Measurements from ENCODE around the gene CYP21A2.

The CYP21A2 gene

GRCh38 chr6:32075781-32076180 lies 37.6 kb downstream of the CYP21A2 start:
- no peak overlapping the region for H3K14ac ChIP-seq (ENCODE audit: low read length)
- DNase-seq (ENCODE audit: low spot score) = no peak
- H2BK120ac ChIP-seq (ENCODE audit: low read depth, low read length) = no peak overlapping the region
- H3K23ac ChIP-seq (ENCODE audit: low read depth, low read length, poor library complexity) = no peak overlapping the region
- no peak overlapping the region for H2AK5ac ChIP-seq (ENCODE audit: low read depth, low read length)
- no peak overlapping the region for H2BK5ac ChIP-seq (ENCODE audit: low read length)
- H2AFZ ChIP-seq (ENCODE audit: low read length) = no peak overlapping the region
- H2BK15ac ChIP-seq (ENCODE audit: low read length) = no peak overlapping the region
- no peak overlapping the region for H3K9ac ChIP-seq (ENCODE audit: low read depth, low read length, poor library complexity)
- WGBS, 2 donors (ENCODE audit: extremely low coverage in 2 of 2, insufficient read length in 2 of 2, insufficient replicate concordance in 1 of 2) = no CpG with 5 or more reads among the region's 3 CpGs
- H3K27me3 ChIP-seq (ENCODE audit: control insufficient read depth in 3 of 3, insufficient read depth in 3 of 3, low read depth in 1 of 3, low read length in 3 of 3) = peaks cover 0 to 15% (median 0%) of the 10 kb centered on the region in 3 experiments
- H3K9me3 ChIP-seq (replicated peaks in 1 of 2; ENCODE audit: control insufficient read depth in 2 of 2, insufficient read depth in 1 of 2, low read depth in 1 of 2, low read length in 2 of 2) = no peaks in the 10 kb centered on the region
- H3K79me1 ChIP-seq (ENCODE audit: low read depth, low read length) = no peaks in the 10 kb centered on the region
- no peak overlapping the region for H3K4me2 ChIP-seq (ENCODE audit: insufficient read depth, low read length, poor library complexity, severe bottlenecking)
- H4K8ac ChIP-seq (ENCODE audit: low read depth, low read length) = no peak overlapping the region
- H2BK12ac ChIP-seq (ENCODE audit: low read length) = no peak overlapping the region
- H3K27ac ChIP-seq (replicated peaks; ENCODE audit: low read length) = no peak overlapping the region
- no peak overlapping the region for H3K18ac ChIP-seq (ENCODE audit: low read length)
- H3K4me3 ChIP-seq (ENCODE audit: low read length in 2 of 2) = no peak overlapping the region
- no peak overlapping the region for H4K91ac ChIP-seq (ENCODE audit: low read depth, low read length, poor library complexity)
- no peak overlapping the region for H3K4ac ChIP-seq (ENCODE audit: low read length)
- no peaks in the 10 kb centered on the region for H3K36me3 ChIP-seq (replicated peaks in 1 of 2; ENCODE audit: control insufficient read depth in 2 of 2, insufficient read depth in 2 of 2, low read length in 2 of 2)
- H3K4me1 ChIP-seq (ENCODE audit: control insufficient read depth in 2 of 2, insufficient read depth in 1 of 2, low read depth in 1 of 2, low read length in 2 of 2) = peaks cover 0 to 17% of the 10 kb centered on the region in 2 donors

- Histone ChIP-seq H2AFZ (ENCODE audit: low read length) (no peak overlapping the region), H3K36me3 (replicated peaks in 1 of 2; ENCODE audit: control insufficient read depth in 2 of 2, insufficient read depth in 2 of 2, low read length in 2 of 2) (no peaks in the 10 kb centered on the region), H3K18ac (ENCODE audit: low read length) (no peak overlapping the region), H3K27me3 (ENCODE audit: control insufficient read depth in 3 of 3, insufficient read depth in 3 of 3, low read depth in 1 of 3, low read length in 3 of 3) (peaks cover 0 to 10% (median 0%) of the 10 kb centered on the region in 3 experiments), H3K9me3 (replicated peaks in 1 of 2; ENCODE audit: control insufficient read depth in 2 of 2, insufficient read depth in 1 of 2, low read depth in 1 of 2, low read length in 2 of 2) (no peaks in the 10 kb centered on the region), H3K4me2 (ENCODE audit: insufficient read depth, low read length, poor library complexity, severe bottlenecking) (no peak overlapping the region), H2BK120ac (ENCODE audit: low read depth, low read length) (no peak overlapping the region), H3K4ac (ENCODE audit: low read length) (no peak overlapping the region), H2BK15ac (ENCODE audit: low read length) (no peak overlapping the region), H3K79me1 (ENCODE audit: low read depth, low read length) (no peaks in the 10 kb centered on the region), H2BK5ac (ENCODE audit: low read length) (no peak overlapping the region), H4K91ac (ENCODE audit: low read depth, low read length, poor library complexity) (no peak overlapping the region), H2BK12ac (ENCODE audit: low read length) (no peak overlapping the region), H4K8ac (ENCODE audit: low read depth, low read length) (no peak overlapping the region), H2AK5ac (ENCODE audit: low read depth, low read length) (no peak overlapping the region), H3K4me3 (ENCODE audit: low read length in 2 of 2) (no peak overlapping the region), H3K14ac (ENCODE audit: low read length) (no peak overlapping the region), H3K4me1 (ENCODE audit: control insufficient read depth in 2 of 2, insufficient read depth in 1 of 2, low read depth in 1 of 2, low read length in 2 of 2) (peaks cover 0 to 16% of the 10 kb centered on the region in 2 donors), H3K27ac (replicated peaks; ENCODE audit: low read length) (no peak overlapping the region), H3K23ac (ENCODE audit: low read depth, low read length, poor library complexity) (no peak overlapping the region), H3K9ac (ENCODE audit: low read depth, low read length, poor library complexity) (no peak overlapping the region)
- WGBS, 2 donors (ENCODE audit: extremely low coverage in 2 of 2, insufficient read length in 2 of 2, insufficient replicate concordance in 1 of 2) = no CpG with 5 or more reads among the region's 12 CpGs
- DNase-seq (ENCODE audit: low spot score) = no peak
Observed at GRCh38 chr6:32076321-32076809, 38.1 kb downstream of the CYP21A2 start.

GRCh38 chr6:32079566-32080290 lies 41.5 kb downstream of the CYP21A2 start:
- Histone ChIP-seq H3K27ac (replicated peaks; ENCODE audit: low read length) (no peak overlapping the region), H3K18ac (ENCODE audit: low read length) (no peak overlapping the region), H3K9me3 (replicated peaks in 1 of 2; ENCODE audit: control insufficient read depth in 2 of 2, insufficient read depth in 1 of 2, low read depth in 1 of 2, low read length in 2 of 2) (no peaks in the 10 kb centered on the region), H3K36me3 (replicated peaks in 1 of 2; ENCODE audit: control insufficient read depth in 2 of 2, insufficient read depth in 2 of 2, low read length in 2 of 2) (no peaks in the 10 kb centered on the region), H2BK12ac (ENCODE audit: low read length) (no peak overlapping the region), H3K9ac (ENCODE audit: low read depth, low read length, poor library complexity) (no peak overlapping the region), H4K91ac (ENCODE audit: low read depth, low read length, poor library complexity) (no peak overlapping the region), H2AFZ (ENCODE audit: low read length) (no peak overlapping the region), H3K4me3 (ENCODE audit: low read length in 2 of 2) (no peak overlapping the region), H2BK120ac (ENCODE audit: low read depth, low read length) (no peak overlapping the region), H2BK15ac (ENCODE audit: low read length) (no peak overlapping the region), H3K79me1 (ENCODE audit: low read depth, low read length) (no peaks in the 10 kb centered on the region), H2AK5ac (ENCODE audit: low read depth, low read length) (no peak overlapping the region), H4K8ac (ENCODE audit: low read depth, low read length) (no peak overlapping the region), H3K4ac (ENCODE audit: low read length) (no peak overlapping the region), H3K27me3 (ENCODE audit: control insufficient read depth in 3 of 3, insufficient read depth in 3 of 3, low read depth in 1 of 3, low read length in 3 of 3) (peaks cover 0 to 23% (median 0%) of the 10 kb centered on the region in 3 experiments), H2BK5ac (ENCODE audit: low read length) (peak overlapping the region; percentile 26), H3K4me2 (ENCODE audit: insufficient read depth, low read length, poor library complexity, severe bottlenecking) (no peak overlapping the region), H3K4me1 (ENCODE audit: control insufficient read depth in 2 of 2, insufficient read depth in 1 of 2, low read depth in 1 of 2, low read length in 2 of 2) (peaks cover 0 to 7% of the 10 kb centered on the region in 2 donors), H3K23ac (ENCODE audit: low read depth, low read length, poor library complexity) (no peak overlapping the region), H3K14ac (ENCODE audit: low read length) (no peak overlapping the region)
- WGBS, 2 donors (ENCODE audit: extremely low coverage in 2 of 2, insufficient read length in 2 of 2, insufficient replicate concordance in 1 of 2) = no CpG with 5 or more reads among the region's 7 CpGs
- DNase-seq (ENCODE audit: low spot score) = no peak

- H3K4ac ChIP-seq (ENCODE audit: low read length) = no peak overlapping the region
- peaks cover 0 to 4% of the 10 kb centered on the region in 2 donors for H3K4me1 ChIP-seq (ENCODE audit: control insufficient read depth in 2 of 2, insufficient read depth in 1 of 2, low read depth in 1 of 2, low read length in 2 of 2)
- H2BK5ac ChIP-seq (ENCODE audit: low read length) = no peak overlapping the region
- H2BK15ac ChIP-seq (ENCODE audit: low read length) = no peak overlapping the region
- no peak overlapping the region for H2BK120ac ChIP-seq (ENCODE audit: low read depth, low read length)
- no CpG with 5 or more reads among the region's 22 CpGs for WGBS, 2 donors (ENCODE audit: extremely low coverage in 2 of 2, insufficient read length in 2 of 2, insufficient replicate concordance in 1 of 2)
- no peaks in the 10 kb centered on the region for H3K79me1 ChIP-seq (ENCODE audit: low read depth, low read length)
- no peaks in the 10 kb centered on the region for H3K9me3 ChIP-seq (replicated peaks in 1 of 2; ENCODE audit: control insufficient read depth in 2 of 2, insufficient read depth in 1 of 2, low read depth in 1 of 2, low read length in 2 of 2)
- H3K9ac ChIP-seq (ENCODE audit: low read depth, low read length, poor library complexity) = no peak overlapping the region
- no peak overlapping the region for H4K8ac ChIP-seq (ENCODE audit: low read depth, low read length)
- no peak overlapping the region for H3K27ac ChIP-seq (replicated peaks; ENCODE audit: low read length)
- no peak overlapping the region for H3K4me2 ChIP-seq (ENCODE audit: insufficient read depth, low read length, poor library complexity, severe bottlenecking)
- H3K14ac ChIP-seq (ENCODE audit: low read length) = no peak overlapping the region
- no peak overlapping the region for H3K4me3 ChIP-seq (ENCODE audit: low read length in 2 of 2)
- no peak overlapping the region for H2AK5ac ChIP-seq (ENCODE audit: low read depth, low read length)
- no peak for DNase-seq (ENCODE audit: low spot score)
- peaks cover 0 to 31% (median 0%) of the 10 kb centered on the region in 3 experiments for H3K27me3 ChIP-seq (ENCODE audit: control insufficient read depth in 3 of 3, insufficient read depth in 3 of 3, low read depth in 1 of 3, low read length in 3 of 3)
- peak overlapping the region; percentile 39 for H3K18ac ChIP-seq (ENCODE audit: low read length)
- H4K91ac ChIP-seq (ENCODE audit: low read depth, low read length, poor library complexity) = no peak overlapping the region
- H2AFZ ChIP-seq (ENCODE audit: low read length) = peak overlapping the region; percentile 21
- no peak overlapping the region for H3K23ac ChIP-seq (ENCODE audit: low read depth, low read length, poor library complexity)
- H2BK12ac ChIP-seq (ENCODE audit: low read length) = no peak overlapping the region
- H3K36me3 ChIP-seq (replicated peaks in 1 of 2; ENCODE audit: control insufficient read depth in 2 of 2, insufficient read depth in 2 of 2, low read length in 2 of 2) = no peaks in the 10 kb centered on the region
Observed at GRCh38 chr6:32081168-32081990, 43.2 kb downstream of the CYP21A2 start.

Measured in neuronal stem cell (in vitro differentiated cells).